ENCODE data around the gene CD44. TPM values are rescaled to one million over a fixed set of nuclear protein-coding genes. Genes with fewer than 3 reads are reported as not detected.

CD44 gene
- total and polyA plus RNA-seq, 10 of the 15 experiments (the other 5 are each of a cell fraction or from before 2014, with no cell fraction given): 57.1 to 293 (median 120) TPM

DNA sequence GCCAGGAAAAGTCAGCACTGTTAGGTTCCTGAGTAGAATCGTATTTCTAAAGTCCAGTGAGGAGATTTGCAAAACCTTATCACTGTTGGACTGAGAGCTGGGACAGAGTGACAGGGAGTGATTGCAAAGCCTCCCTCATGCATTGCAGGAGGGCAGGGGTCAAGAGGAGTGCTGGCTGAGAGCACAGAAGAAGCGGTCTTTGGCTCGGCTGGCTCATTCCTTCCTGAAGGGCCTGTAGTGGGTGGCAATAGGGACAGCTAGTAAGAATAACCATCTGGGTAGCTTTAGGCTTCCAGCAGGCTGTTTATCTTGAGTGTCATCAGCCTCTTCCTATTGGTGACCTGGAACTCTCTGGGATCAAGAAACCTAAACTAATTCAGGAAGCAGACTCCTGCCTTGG is 53.4 kb downstream of the CD44 start:
- H3K27me3 ChIP-seq (replicated peaks in 1 of 2; ENCODE audit: control insufficient read depth in 2 of 2, insufficient read depth in 2 of 2, low read length in 1 of 2): no peaks in the 10 kb centered on the region
- ChIA-PET SMC1A (ENCODE audit: uncharacterized antibody, unreplicated experiment) (interaction anchor here (0.6 to 3.3 kb wide), 6 partner anchors 9 to 132 kb away, joined by 3 to 14 read pairs (median 4); no protein-coding TSS in a partner anchor), POLR2A (interaction anchor here (0.9 kb wide), 1 partner anchor 9 kb away, joined by 3 read pairs; no protein-coding TSS in a partner anchor), RAD21 (ENCODE audit: unreplicated experiment) (interaction anchor here (0.6 to 1.3 kb wide), 2 partner anchors 9 to 16 kb away, joined by 3 to 5 read pairs; no protein-coding TSS in a partner anchor), CTCF (interaction anchor here (0.7 to 1.2 kb wide), 3 partner anchors 9 to 186 kb away, joined by 3 to 5 read pairs (median 4); no protein-coding TSS in a partner anchor)
- intact Hi-C loops (cut with micrococcal nuclease; ENCODE audit: unreplicated experiment) (no loop called here), in situ Hi-C loops (cut with MboI) (no loop called here)
- no peaks in the 10 kb centered on the region for H3K9me3 ChIP-seq (replicated peaks; ENCODE audit: control insufficient read depth, insufficient read depth, low read length)
- no peak for DNase-seq (ENCODE audit: low read depth, low spot score)
- H3K4me2 ChIP-seq (ENCODE audit: control insufficient read depth, insufficient read depth): no peak overlapping the region
- peaks cover 4 to 6% of the 10 kb centered on the region in 2 experiments; a peak in 3 of 4 replicates for H3K36me3 ChIP-seq (ENCODE audit: control insufficient read depth in 2 of 2, insufficient read depth in 2 of 2, low read length in 1 of 2)
- TF ChIP-seq CREB1 (IDR thresholded peaks at IDR 0.05; ENCODE audit: low read depth) (no peak), SMARCA5 (IDR thresholded peaks at IDR 0.05) (no peak), SMAD5 (IDR thresholded peaks at IDR 0.05; ENCODE audit: low read depth) (no peak), YBX1 (IDR thresholded peaks at IDR 0.05) (no peak), ESRRA (IDR thresholded peaks at IDR 0.05; ENCODE audit: low read length) (no peak), MEF2B (IDR thresholded peaks at IDR 0.05; ENCODE audit: partially characterized antibody, poor library complexity, severe bottlenecking) (no peak), DPF2 (IDR thresholded peaks at IDR 0.05) (no peak), BACH1 (IDR thresholded peaks at IDR 0.05; ENCODE audit: borderline replicate concordance) (no peak), HCFC1 (IDR thresholded peaks at IDR 0.05; ENCODE audit: low read length) (no peak), MYB (IDR thresholded peaks at IDR 0.05; ENCODE audit: borderline replicate concordance, low read depth, low read length) (no peak), EP300 (IDR thresholded peaks at IDR 0.05; ENCODE audit: borderline replicate concordance in 1 of 2, control insufficient read depth in 1 of 2, low read depth in 2 of 2, low read length in 2 of 2) (no peak), PML (IDR thresholded peaks at IDR 0.05; ENCODE audit: low read length) (no peak)
- TF ChIP-seq, protein P1, sequence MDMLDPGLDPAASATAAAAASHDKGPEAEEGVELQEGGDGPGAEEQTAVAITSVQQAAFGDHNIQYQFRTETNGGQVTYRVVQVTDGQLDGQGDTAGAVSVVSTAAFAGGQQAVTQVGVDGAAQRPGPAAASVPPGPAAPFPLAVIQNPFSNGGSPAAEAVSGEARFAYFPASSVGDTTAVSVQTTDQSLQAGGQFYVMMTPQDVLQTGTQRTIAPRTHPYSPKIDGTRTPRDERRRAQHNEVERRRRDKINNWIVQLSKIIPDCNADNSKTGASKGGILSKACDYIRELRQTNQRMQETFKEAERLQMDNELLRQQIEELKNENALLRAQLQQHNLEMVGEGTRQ (IDR thresholded peaks at IDR 0.05; ENCODE audit: borderline replicate concordance, low read depth, low read length): no peak
- no peak for ATAC-seq
- H4K20me1 ChIP-seq (ENCODE audit: control insufficient read depth, insufficient read depth): no peaks in the 10 kb centered on the region
- no peak overlapping the region for H2AFZ ChIP-seq (ENCODE audit: control insufficient read depth, low read depth, low read length)
- H3K9ac ChIP-seq (ENCODE audit: control insufficient read depth, insufficient read depth, low read length): no peak overlapping the region
- peaks cover 8% of the 10 kb centered on the region; the same call in 1 of the 2 replicates for H3K4me1 ChIP-seq (ENCODE audit: control insufficient read depth, insufficient read depth, low read length)
- H3K4me3 ChIP-seq: no peak overlapping the region
- 96% methylated on average over 3 of the region's 3 CpGs for WGBS (ENCODE audit: insufficient coverage, insufficient replicate concordance, low lambda C conversion rate, missing lambda C conversion rate)
- no peak overlapping the region for H3K27ac ChIP-seq (ENCODE audit: control insufficient read depth, insufficient read depth)
- no TSS peak for BruUV-seq (replicated peaks)
- FAIRE-seq: no peak
- H3K79me2 ChIP-seq (ENCODE audit: control insufficient read depth, insufficient read depth, low read length): no peaks in the 10 kb centered on the region

Data from GM12878 (cell line).